ENCODE data around the gene CLIC4. TPM values are rescaled to one million over a fixed set of nuclear protein-coding genes. Genes with fewer than 3 reads are reported as not detected.

Gene CLIC4
- total and polyA plus RNA-seq, 2 of the 8 experiments (the other 6 are each of a cell fraction or from before 2014, with no cell fraction given), result 77.5 to 293 TPM

DNA sequence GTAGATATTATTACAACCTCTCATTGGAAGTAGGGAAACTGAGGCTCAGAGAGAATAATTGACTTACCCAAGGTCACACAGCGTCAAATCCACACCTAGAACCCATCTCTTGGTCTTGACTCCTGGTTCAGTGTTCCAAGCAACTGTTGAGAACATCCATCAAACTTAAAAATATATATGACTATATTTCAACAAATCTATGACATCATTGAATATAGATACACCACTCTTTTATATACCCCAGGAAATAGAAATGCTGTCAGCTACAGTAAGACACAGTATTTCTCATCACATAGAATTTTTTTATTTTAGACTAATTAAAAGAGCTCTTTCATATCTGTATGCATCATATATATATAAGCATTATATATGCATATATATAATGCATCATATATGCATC is 127.9 kb downstream of the CLIC4 start:
- no peaks in the 10 kb centered on the region; the same call in 1 of the 2 replicates for H3K23me2 ChIP-seq (ENCODE audit: low read depth, low read length)
- H2BK12ac ChIP-seq (ENCODE audit: low read depth, low read length), result no peak overlapping the region
- no peaks in the 10 kb centered on the region for H3K79me2 ChIP-seq (ENCODE audit: control insufficient read depth in 1 of 2, insufficient read depth in 2 of 2, low read length in 2 of 2)
- H2BK20ac ChIP-seq (ENCODE audit: low read length), result no peak overlapping the region
- H3K9ac ChIP-seq (replicated peaks in 1 of 4; ENCODE audit: extremely low read depth in 1 of 4, low read depth in 3 of 4, low read length in 3 of 4), result no peak overlapping the region
- H2BK120ac ChIP-seq (replicated peaks; ENCODE audit: low read depth, low read length), result no peak overlapping the region
- no peak overlapping the region for H2AK5ac ChIP-seq (ENCODE audit: low read depth, low read length)
- no peak overlapping the region for H3K4ac ChIP-seq (replicated peaks; ENCODE audit: insufficient read length, low read depth, low read length)
- no peak overlapping the region for H3K27ac ChIP-seq (ENCODE audit: low read depth, low read length)
- no peaks in the 10 kb centered on the region for H3K79me1 ChIP-seq (ENCODE audit: low read depth, low read length)
- no peak overlapping the region for H4K8ac ChIP-seq (ENCODE audit: extremely low read depth, insufficient read depth, low read length)
- H3K36me3 ChIP-seq (ENCODE audit: control insufficient read depth in 2 of 4, insufficient read depth in 4 of 4, low read length in 3 of 4), result no peaks in the 10 kb centered on the region
- no peak overlapping the region for H4K91ac ChIP-seq (replicated peaks; ENCODE audit: insufficient read length, low read length)
- CTCF ChIA-PET (ENCODE audit: partially characterized antibody), result interaction anchor here (1.1 to 2.9 kb wide), 3 partner anchors 25 to 62 kb away, joined by 3 to 11 read pairs (median 3); no protein-coding TSS in a partner anchor
- H3K14ac ChIP-seq (ENCODE audit: insufficient read length), result no peak overlapping the region
- no peaks in the 10 kb centered on the region for H3K9me3 ChIP-seq (ENCODE audit: insufficient read depth in 2 of 2, low read depth in 1 of 2, low read length in 1 of 2)
- no peak overlapping the region for H3K23ac ChIP-seq (ENCODE audit: insufficient read length)
- no peak overlapping the region for H3K4me3 ChIP-seq (ENCODE audit: extremely low read depth in 1 of 4, insufficient read depth in 2 of 4, low read depth in 3 of 4, low read length in 4 of 4)
- H2BK15ac ChIP-seq (ENCODE audit: low read length), result no peak overlapping the region
- H3K18ac ChIP-seq (ENCODE audit: extremely low read depth, low read length), result no peak overlapping the region
- POLR2A ChIA-PET (ENCODE audit: partially characterized antibody), result no interaction called here
- H2BK5ac ChIP-seq (ENCODE audit: low read depth, low read length), result no peak overlapping the region
- H3K56ac ChIP-seq (replicated peaks; ENCODE audit: insufficient read length, low read depth, low read length), result no peak overlapping the region
- no peak overlapping the region for H3K4me2 ChIP-seq (ENCODE audit: insufficient read depth in 1 of 2, low read depth in 2 of 2, low read length in 2 of 2)
- H3K27me3 ChIP-seq (replicated peaks in 1 of 4; ENCODE audit: control insufficient read depth in 3 of 4, extremely low read depth in 1 of 4, insufficient read depth in 3 of 4, low read length in 3 of 4), result no peaks in the 10 kb centered on the region
- DNase-seq (ENCODE audit: low read depth in 1 of 2, low spot score in 2 of 2) (no peak), FAIRE-seq (no peak)
- WGBS, 2 experiments (ENCODE audit: extremely low coverage in 1 of 2, insufficient coverage in 1 of 2, insufficient read length in 1 of 2, insufficient replicate concordance in 2 of 2, low coverage in 1 of 2, low lambda C conversion rate in 2 of 2, missing lambda C conversion rate in 1 of 2), result 89% methylated on average over 1 of the region's 1 CpG; no CpG with 5 or more reads in 1 of the 2 experiments
- peaks cover 0 to 2% (median 0%) of the 10 kb centered on the region in 4 experiments; a peak in 2 of 7 replicates for H3K4me1 ChIP-seq (replicated peaks in 1 of 4; ENCODE audit: control insufficient read depth in 3 of 4, insufficient read depth in 4 of 4, low read length in 3 of 4)
- H4K20me1 ChIP-seq (replicated peaks in 1 of 2; ENCODE audit: control insufficient read depth in 1 of 2, insufficient read depth in 2 of 2, low read length in 2 of 2), result no peaks in the 10 kb centered on the region
- no peak overlapping the region for H4K5ac ChIP-seq (ENCODE audit: insufficient read length, low read depth, low read length)
- H2AFZ ChIP-seq (ENCODE audit: low read length), result no peak overlapping the region
- no peak for TF ChIP-seq HDAC2 (IDR thresholded peaks at IDR 0.05; ENCODE audit: borderline replicate concordance in 1 of 2, low read depth in 2 of 2, low read length in 2 of 2)
- no peak for TF ChIP-seq BCL11A (IDR thresholded peaks at IDR 0.05; ENCODE audit: low read depth in 2 of 2, low read length in 2 of 2)
- TF ChIP-seq, protein P1, sequence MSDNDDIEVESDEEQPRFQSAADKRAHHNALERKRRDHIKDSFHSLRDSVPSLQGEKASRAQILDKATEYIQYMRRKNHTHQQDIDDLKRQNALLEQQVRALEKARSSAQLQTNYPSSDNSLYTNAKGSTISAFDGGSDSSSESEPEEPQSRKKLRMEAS (IDR thresholded peaks at IDR 0.05), result no peak
